Fibroblast of lung (primary cell): ENCODE data around the gene CORT. TPM values are rescaled to one million over a fixed set of nuclear protein-coding genes. Genes with fewer than 3 reads are reported as not detected.
A peak's percentile ranks its signal among the peaks of the same experiment; 100 is the strongest.

ENCODE experiments used
- DNase-seq, 2 donors: peaks; one replicate each; pipeline versions ENCODE4 v3.0.0 to v3.0.0-alpha.2; 2010; ENCODE audit warnings: low read depth in 2 of 2
- H2AFZ ChIP-seq: 2 replicates; pipeline ENCODE4 v1.5.1; 2012; ENCODE audit warnings: low read length, control low read depth, inconsistent platforms
- H3K27ac ChIP-seq: 2 replicates; pipeline ENCODE4 v1.5.1; 2011; ENCODE audit warnings: low read length, control low read depth; ENCODE audit not compliant: insufficient read depth
- H3K27me3 ChIP-seq: 2 replicates; pipeline ENCODE4 v1.5.1; 2011; ENCODE audit warnings: mild to moderate bottlenecking, low read length; ENCODE audit not compliant: control insufficient read depth, insufficient read depth
- H3K36me3 ChIP-seq: 2 replicates; pipeline ENCODE4 v1.5.1; 2011; ENCODE audit warnings: low read length; ENCODE audit not compliant: control insufficient read depth, insufficient read depth
- H3K4me1 ChIP-seq: 2 replicates; pipeline ENCODE4 v1.5.1; 2011; ENCODE audit warnings: low read length; ENCODE audit not compliant: control insufficient read depth, insufficient read depth; ENCODE audit errors: extremely low read depth
- H3K4me2 ChIP-seq: 2 replicates; pipeline ENCODE4 v1.5.1; 2011; ENCODE audit warnings: low read length, control low read depth; ENCODE audit not compliant: insufficient read depth; ENCODE audit errors: extremely low read depth
- H3K4me3 ChIP-seq, 4 experiments: fragments of 200-600 bp in 1 of 4; sonication (generic) in 1 of 4; replicated peaks in 1 of 4; 2 replicates each; pipeline ENCODE4 v1.5.1; 2011 to 2016; ENCODE audit warnings: low read length in 4 of 4, low read depth in 3 of 4, mild to moderate bottlenecking in 3 of 4, control low read depth in 2 of 4, inconsistent platforms in 1 of 4, mixed read lengths in 1 of 4; ENCODE audit not compliant: insufficient read depth in 1 of 4; ENCODE audit errors: control extremely low read depth in 1 of 4
- H3K79me2 ChIP-seq: 2 replicates; pipeline ENCODE4 v1.5.1; 2012; ENCODE audit warnings: mild to moderate bottlenecking, low read length, inconsistent platforms; ENCODE audit not compliant: control insufficient read depth, insufficient read depth
- H3K9ac ChIP-seq: 2 replicates; pipeline ENCODE4 v1.5.1; 2011; ENCODE audit warnings: mild to moderate bottlenecking, low read length, control low read depth; ENCODE audit not compliant: insufficient read depth
- H3K9me3 ChIP-seq: 2 replicates; pipeline ENCODE4 v1.5.1; 2012; ENCODE audit warnings: low read depth, low read length; ENCODE audit not compliant: control insufficient read depth, insufficient read depth
- H4K20me1 ChIP-seq: 2 replicates; pipeline ENCODE4 v1.5.1; 2011; ENCODE audit warnings: low read length; ENCODE audit not compliant: control insufficient read depth, insufficient read depth; ENCODE audit errors: extremely low read depth
- CTCF ChIP-seq, 2 donors: IDR thresholded peaks in 1 of 2; conservative IDR thresholded peaks in 1 of 2; 1 replicate in 1 of 2; 2 replicates in 1 of 2; pipeline ENCODE4 v1.5.1; 2011 to 2012; ENCODE audit warnings: low read length in 2 of 2, control low read depth in 1 of 2, inconsistent platforms in 1 of 2, low read depth in 1 of 2, mild to moderate bottlenecking in 1 of 2
- EZH2 ChIP-seq: IDR thresholded peaks from 2 replicates; pipeline ENCODE4 v1.5.1; 2012; ENCODE audit warnings: low read length, control low read depth, mild to moderate bottlenecking; ENCODE audit errors: missing control alignments
- polyA minus RNA-seq: library from RNA; depleted of rRNA, polyadenylated mRNA; stranded (reverse); fragments of >200 nt; gene quantifications from 2 replicates; pipeline ENCODE4 v1.2.3, GENCODE V29; 2011; ENCODE audit warnings: low replicate concordance
- polyA plus RNA-seq, 2 donors: library from polyadenylated mRNA; depleted of rRNA in 1 of 2; stranded (reverse) in 1 of 2; unstranded in 1 of 2; fragments of >200 nt; gene quantifications; 2 replicates each; pipeline ENCODE4 v1.2.1, GENCODE V29; 2011 to 2012; ENCODE audit warnings: missing spikeins in 1 of 2
- total RNA-seq: library from RNA; depleted of rRNA; stranded (reverse); fragments of >200 nt; gene quantifications from 2 replicates; pipeline ENCODE4 v1.2.1, GENCODE V29; 2014

CORT gene
- 0.17 TPM in 1 of 2 replicates, not detected in the other for total RNA-seq
- polyA plus RNA-seq, result not detected in 2 replicates
- polyA plus RNA-seq (2012), result 0.21 and 0.31 TPM in 2 replicates
- polyA minus RNA-seq, result not detected in 2 replicates

GRCh38 chr1:10449751-10450150 lies at the start of gene CORT:
Gene CORT (plus strand): TSS chr1:10450031. CDS start chr1:10450224, 193 bp downstream.
- TF ChIP-seq EZH2, result no peak
- no peak for TF ChIP-seq CTCF (conservative IDR thresholded peaks at IDR 0.05 in 1 of 2, IDR thresholded peaks at IDR 0.05 in 1 of 2; ENCODE audit: low read depth in 1 of 2, low read length in 2 of 2)
- Histone ChIP-seq H3K9ac (no peak within 1 kb of the TSS), H3K36me3 (no peaks in the 10 kb centered on the region), H3K27me3 (no peaks in the 10 kb centered on the region), H4K20me1 (no peaks in the 10 kb centered on the region), H3K9me3 (no peaks in the 10 kb centered on the region), H3K4me3 (no peak within 1 kb of the TSS), H3K27ac (peak within 1 kb of the TSS; percentile 39), H3K4me2 (peak within 1 kb of the TSS; percentile 68), H2AFZ (no peak within 1 kb of the TSS), H3K79me2 (no peaks in the 10 kb centered on the region), H3K4me1 (peaks cover 2% of the 10 kb centered on the region)
- no peak for DNase-seq

GRCh38 chr1:10401281-10401680 lies 48.5 kb upstream of the CORT start:
- Histone ChIP-seq H4K20me1 (no peaks in the 10 kb centered on the region), H3K79me2 (peaks cover 24% of the 10 kb centered on the region), H3K9ac (no peak overlapping the region), H3K36me3 (peaks cover 5% of the 10 kb centered on the region), H3K27ac (no peak overlapping the region), H3K9me3 (no peaks in the 10 kb centered on the region), H3K4me2 (peak overlapping the region; percentile 4), H3K4me3 (peak overlapping the region in 1 of 4 experiments; percentile 94), H2AFZ (no peak overlapping the region), H3K4me1 (peaks cover 8% of the 10 kb centered on the region), H3K27me3 (no peaks in the 10 kb centered on the region)
- TF ChIP-seq CTCF (conservative IDR thresholded peaks at IDR 0.05 in 1 of 2, IDR thresholded peaks at IDR 0.05 in 1 of 2; ENCODE audit: low read depth in 1 of 2, low read length in 2 of 2) (no peak), EZH2 (no peak)
- peak; percentile 27 to 32 for DNase-seq

DNA sequence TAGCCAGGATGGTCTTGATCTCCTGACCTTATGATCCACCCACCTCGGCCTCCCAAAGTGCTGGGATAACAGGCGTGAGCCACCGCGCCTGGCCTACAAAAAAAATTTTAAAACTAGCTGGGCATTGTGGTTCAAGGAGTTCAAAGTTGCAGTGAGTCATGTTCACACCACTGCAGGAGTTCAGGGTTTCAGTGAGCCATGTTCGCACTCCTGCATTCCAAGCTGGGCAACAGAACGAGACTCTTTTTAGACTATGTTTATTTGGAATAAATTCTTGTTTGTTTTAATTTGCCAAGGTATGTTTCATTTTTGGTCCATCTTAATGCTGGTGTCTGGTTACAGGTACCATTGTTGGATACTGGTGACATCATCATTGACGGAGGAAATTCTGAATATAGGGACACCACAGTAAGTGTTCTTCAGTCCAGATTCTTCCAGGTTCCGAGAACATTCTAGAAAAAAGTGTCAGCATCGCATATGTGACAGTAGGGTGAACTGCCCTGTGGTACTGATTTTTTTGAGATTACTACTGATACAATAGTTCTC lies 47.0 kb upstream of the CORT start:
- H3K4me2 ChIP-seq, result no peak overlapping the region
- no peaks in the 10 kb centered on the region for H3K27me3 ChIP-seq
- no peak overlapping the region for H3K9ac ChIP-seq
- H3K79me2 ChIP-seq, result peaks cover 24% of the 10 kb centered on the region
- no peak overlapping the region for H3K4me3 ChIP-seq
- no peak for TF ChIP-seq EZH2
- TF ChIP-seq CTCF (conservative IDR thresholded peaks at IDR 0.05 in 1 of 2, IDR thresholded peaks at IDR 0.05 in 1 of 2; ENCODE audit: low read depth in 1 of 2, low read length in 2 of 2), result no peak
- H3K4me1 ChIP-seq, result peaks cover 8% of the 10 kb centered on the region
- H3K9me3 ChIP-seq, result no peaks in the 10 kb centered on the region
- H2AFZ ChIP-seq, result no peak overlapping the region
- no peak overlapping the region for H3K27ac ChIP-seq
- H4K20me1 ChIP-seq, result no peaks in the 10 kb centered on the region
- peak; percentile 49 to 78 for DNase-seq
- peaks cover 12% of the 10 kb centered on the region for H3K36me3 ChIP-seq
